H9 (cell line): Measurements from ENCODE around the gene POMT2. TPM values are rescaled to one million over a fixed set of nuclear protein-coding genes. Genes with fewer than 3 reads are reported as not detected.

Experiments used
- DNase-seq: peaks from one replicate; pipeline ENCODE4 v3.0.0-alpha.2; 2017
- H2AFZ ChIP-seq: one replicate; pipeline ENCODE4 v1.6.1; 2013; ENCODE audit warnings: mild to moderate bottlenecking, low read length, control low read depth, moderate library complexity
- H2AK5ac ChIP-seq: 2 replicates; pipeline ENCODE4 v1.6.1; 2013; ENCODE audit warnings: low read length, control low read depth, mixed read lengths; ENCODE audit not compliant: insufficient read length
- H2BK120ac ChIP-seq: one replicate; pipeline ENCODE4 v1.6.1; 2013; ENCODE audit warnings: low read depth, mild to moderate bottlenecking, low read length, control low read depth, inconsistent platforms; ENCODE audit not compliant: poor library complexity, severe bottlenecking
- H2BK12ac ChIP-seq: 2 replicates; pipeline ENCODE4 v1.6.1; 2013; ENCODE audit warnings: low read length, control low read depth, mixed read lengths, low read depth; ENCODE audit not compliant: insufficient read length
- H2BK15ac ChIP-seq: 2 replicates; pipeline ENCODE4 v1.6.1; 2013; ENCODE audit warnings: low read depth, low read length, control low read depth
- H2BK20ac ChIP-seq: one replicate; pipeline ENCODE4 v1.6.1; 2013; ENCODE audit warnings: low read depth, mild to moderate bottlenecking, low read length, control low read depth, inconsistent platforms; ENCODE audit not compliant: poor library complexity, severe bottlenecking
- H2BK5ac ChIP-seq: 2 replicates; pipeline ENCODE4 v1.6.1; 2013; ENCODE audit warnings: low read length, control low read depth, mixed read lengths; ENCODE audit not compliant: insufficient read length
- H3K14ac ChIP-seq: 2 replicates; pipeline ENCODE4 v1.6.1; 2013; ENCODE audit warnings: low read length, control low read depth; ENCODE audit not compliant: insufficient read depth
- H3K18ac ChIP-seq: 2 replicates; pipeline ENCODE4 v1.6.1; 2013; ENCODE audit warnings: low read depth, mild to moderate bottlenecking, mixed read lengths, low read length, control low read depth; ENCODE audit not compliant: insufficient read length
- H3K23ac ChIP-seq: 2 replicates; pipeline ENCODE4 v1.6.1; 2013; ENCODE audit warnings: low read length, control low read depth, mixed read lengths, low read depth; ENCODE audit not compliant: insufficient read length
- H3K23me2 ChIP-seq: 2 replicates; pipeline ENCODE4 v1.6.1; 2013; ENCODE audit warnings: low read depth, mild to moderate bottlenecking, mixed read lengths, low read length, control low read depth; ENCODE audit not compliant: insufficient read length, poor library complexity, severe bottlenecking
- H3K27ac ChIP-seq: 2 replicates; pipeline ENCODE4 v1.5.1; 2013; ENCODE audit warnings: low read length, control low read depth, mixed read lengths, low read depth; ENCODE audit not compliant: insufficient read length
- H3K27me3 ChIP-seq: 2 replicates; pipeline ENCODE4 v1.6.1; 2013; ENCODE audit warnings: low read length, control low read depth, inconsistent platforms; ENCODE audit not compliant: insufficient read depth
- H3K4ac ChIP-seq: 2 replicates; pipeline ENCODE4 v1.6.1; 2013; ENCODE audit warnings: low read depth, mild to moderate bottlenecking, control low read depth, inconsistent platforms, low read length, moderate library complexity
- H3K4me1 ChIP-seq: 2 replicates; pipeline ENCODE4 v1.6.1; 2013; ENCODE audit warnings: low read length, control low read depth, inconsistent platforms; ENCODE audit not compliant: insufficient read depth
- H3K4me2 ChIP-seq: 2 replicates; pipeline ENCODE4 v1.6.1; 2013; ENCODE audit warnings: low read length, control low read depth, mixed read lengths; ENCODE audit not compliant: insufficient read length, insufficient read depth
- H3K56ac ChIP-seq: 2 replicates; pipeline ENCODE4 v1.6.1; 2013; ENCODE audit warnings: low read depth, mild to moderate bottlenecking, mixed read lengths, low read length, control low read depth; ENCODE audit not compliant: insufficient read length
- H3K79me1 ChIP-seq: 2 replicates; pipeline ENCODE4 v1.6.1; 2013; ENCODE audit warnings: low read depth, mild to moderate bottlenecking, moderate library complexity, low read length, control low read depth, inconsistent platforms; ENCODE audit not compliant: insufficient read depth, poor library complexity, severe bottlenecking
- H3K79me2 ChIP-seq: 2 replicates; pipeline ENCODE4 v1.6.1; 2013; ENCODE audit warnings: low read length, control low read depth, inconsistent platforms; ENCODE audit not compliant: insufficient read depth
- H3K9ac ChIP-seq: 2 replicates; pipeline ENCODE4 v1.6.1; 2013; ENCODE audit warnings: low read length, control low read depth, mixed read lengths; ENCODE audit not compliant: insufficient read length; ENCODE audit errors: extremely low read depth
- H3K9me3 ChIP-seq: one replicate; pipeline ENCODE4 v1.6.1; 2013; ENCODE audit warnings: low read depth, low read length, inconsistent platforms; ENCODE audit not compliant: control insufficient read depth
- H3T11ph ChIP-seq: one replicate; pipeline ENCODE4 v1.6.1; 2013; ENCODE audit warnings: mild to moderate bottlenecking, low read length, control low read depth, inconsistent platforms
- H4K20me1 ChIP-seq: one replicate; pipeline ENCODE4 v1.6.1; 2013; ENCODE audit not compliant: control insufficient read depth, insufficient read length, insufficient read depth
- H4K5ac ChIP-seq: 2 replicates; pipeline ENCODE4 v1.6.1; 2013; ENCODE audit warnings: low read depth, mild to moderate bottlenecking, mixed read lengths, low read length, control low read depth; ENCODE audit not compliant: insufficient read length
- H4K8ac ChIP-seq: replicated peaks from 2 replicates; pipeline ENCODE4 v1.6.1; 2013; ENCODE audit warnings: low read length, control low read depth, mixed read lengths, low read depth; ENCODE audit not compliant: insufficient read length
- H4K91ac ChIP-seq: 2 replicates; pipeline ENCODE4 v1.6.1; 2013; ENCODE audit warnings: low read depth, mild to moderate bottlenecking, moderate library complexity, mixed read lengths, low read length, control low read depth; ENCODE audit not compliant: insufficient read length
- H3K27ac Mint-ChIP-seq, 3 experiments: 2 replicates in 2 of 3; 3 replicates in 1 of 3; pipeline ENCODE4 v1.8.0; 2020 to 2021; ENCODE audit warnings: mixed read lengths in 3 of 3, mild to moderate bottlenecking in 1 of 3, moderate library complexity in 1 of 3
- H3K27me3 Mint-ChIP-seq: 2 replicates; pipeline ENCODE4 v1.8.0; 2021; ENCODE audit warnings: low read depth, mild to moderate bottlenecking, moderate library complexity, mixed read lengths
- H3K36me3 Mint-ChIP-seq, 3 experiments: 2 replicates in 2 of 3; 3 replicates in 1 of 3; pipeline ENCODE4 v1.8.0; 2020 to 2021; ENCODE audit warnings: low read depth in 3 of 3, mixed read lengths in 3 of 3; ENCODE audit not compliant: insufficient read depth in 1 of 3
- H3K4me1 Mint-ChIP-seq, 2 experiments: 2 replicates each; pipeline ENCODE4 v1.8.0; 2020; ENCODE audit warnings: mixed read lengths in 2 of 2
- H3K4me3 Mint-ChIP-seq, 2 experiments: 2 replicates in 1 of 2; 3 replicates in 1 of 2; pipeline ENCODE4 v1.8.0; 2020 to 2021; ENCODE audit warnings: mild to moderate bottlenecking in 2 of 2, mixed read lengths in 2 of 2, moderate library complexity in 1 of 2
- H3K9me3 Mint-ChIP-seq, 2 experiments: 2 replicates in 1 of 2; 3 replicates in 1 of 2; pipeline ENCODE4 v1.8.0; 2020; ENCODE audit warnings: mild to moderate bottlenecking in 2 of 2, mixed read lengths in 2 of 2, moderate library complexity in 1 of 2
- CTCF ChIP-seq: fragments of 200-600 bp; sonication (generic); conservative IDR thresholded peaks from 3 replicates; pipeline ENCODE4 v1.8.0; 2021; ENCODE audit warnings: antibody characterized with exemption, mild to moderate bottlenecking
- WGBS: extraction: QIAGEN DNeasy Blood & Tissue Kit; methylation state at CpG from one replicate; pipeline ENCODE4 v1.1.7; 2013; ENCODE audit warnings: missing lambda C conversion rate, low lambda C conversion rate, mixed read lengths; ENCODE audit not compliant: insufficient read length; ENCODE audit errors: extremely low coverage; 5-methylcytosine and 5-hydroxymethylcytosine counted together
- total RNA-seq: library from RNA; stranded (reverse); gene quantifications from 2 replicates; pipeline ENCODE4 v1.2.1, GENCODE V29; 2021

Gene POMT2
- total RNA-seq, 1 experiment from 2014 or later, result 25.2 TPM

GRCh38 chr14:77271113-77271710 is 49.5 kb downstream of the POMT2 start, which contains the start of gene NGB:
NGB (minus strand) TSS chr14:77271206; CDS start chr14:77270937, 269 bp downstream.
- no peaks in the 10 kb centered on the region for H3K79me2 ChIP-seq
- H4K91ac ChIP-seq, result no peak within 1 kb of the TSS
- H2BK15ac ChIP-seq, result no peak within 1 kb of the TSS
- H3K18ac ChIP-seq, result no peak within 1 kb of the TSS
- Mint-ChIP-seq H3K27me3 (peaks cover 61% of the 10 kb centered on the region), H3K27ac (no peak within 1 kb of the TSS), H3K9me3 (peaks cover 2 to 10% of the 10 kb centered on the region in 2 experiments; a peak in 4 of 5 replicates), H3K4me3 (peak within 1 kb of the TSS; percentile 52 to 77), H3K4me1 (peaks cover 6 to 27% of the 10 kb centered on the region in 2 experiments), H3K36me3 (peaks cover 0 to 3% (median 0%) of the 10 kb centered on the region in 3 experiments; a peak in 4 of 7 replicates)
- WGBS, result no CpG with 5 or more reads among the region's 38 CpGs
- H2BK5ac ChIP-seq, result no peak within 1 kb of the TSS
- no peak within 1 kb of the TSS for H3K9ac ChIP-seq
- H2BK120ac ChIP-seq, result no peak within 1 kb of the TSS
- H3T11ph ChIP-seq, result no peak within 1 kb of the TSS
- H2BK12ac ChIP-seq, result no peak within 1 kb of the TSS
- TF ChIP-seq CTCF, result no peak
- H2AK5ac ChIP-seq, result no peak within 1 kb of the TSS
- peaks cover 20% of the 10 kb centered on the region for H3K27me3 ChIP-seq
- H3K4me1 ChIP-seq, result no peaks in the 10 kb centered on the region
- H3K56ac ChIP-seq, result no peak within 1 kb of the TSS
- no peak within 1 kb of the TSS for H2AFZ ChIP-seq
- H3K27ac ChIP-seq, result no peak within 1 kb of the TSS
- H3K9me3 ChIP-seq, result no peaks in the 10 kb centered on the region
- peak within 1 kb of the TSS; percentile 55 for H3K4me2 ChIP-seq
- no peak for DNase-seq
- no peak within 1 kb of the TSS for H2BK20ac ChIP-seq
- no peaks in the 10 kb centered on the region for H3K79me1 ChIP-seq
- no peak within 1 kb of the TSS for H4K5ac ChIP-seq
- no peaks in the 10 kb centered on the region for H4K20me1 ChIP-seq
- H4K8ac ChIP-seq, result no peak within 1 kb of the TSS
- H3K23me2 ChIP-seq, result peaks cover 16% of the 10 kb centered on the region
- no peak within 1 kb of the TSS for H3K23ac ChIP-seq
- H3K4ac ChIP-seq, result no peak within 1 kb of the TSS
- H3K14ac ChIP-seq, result peak within 1 kb of the TSS; percentile 6; the same call in 1 of the 2 replicates
